ENCODE measurements around the gene SIGLEC12. TPM values are rescaled to one million over a fixed set of nuclear protein-coding genes. Genes with fewer than 3 reads are reported as not detected.

Gene SIGLEC12
- total and polyA plus RNA-seq, 7 experiments from 2014 or later: 0.09 to 0.29 (median 0.24) TPM; not detected in 3

GRCh38 chr19:51511353-51511752, 9.8 kb upstream of the SIGLEC12 start:
- no peaks in the 10 kb centered on the region for H3K36me3 ChIP-seq (ENCODE audit: control insufficient read depth in 2 of 3, insufficient read depth in 3 of 3, low read length in 3 of 3)
- H3K9me3 Mint-ChIP-seq: peaks cover 0 to 2% (median 0%) of the 10 kb centered on the region in 11 donors
- peaks cover 0 to 2% (median 0%) of the 10 kb centered on the region in 7 donors for H3K4me1 Mint-ChIP-seq
- ATAC-seq: no peak
- no peaks in the 10 kb centered on the region for H3K36me3 Mint-ChIP-seq
- no peak overlapping the region for H3K4me3 Mint-ChIP-seq
- DNase-seq: no peak
- no peak overlapping the region for H3K27ac ChIP-seq (ENCODE audit: low read depth, low read length)
- ChIA-PET CTCF (no interaction called here), POLR2A (no interaction called here)
- no peak overlapping the region for H3K4me3 ChIP-seq (ENCODE audit: low read length)
- intact Hi-C loops (cut with micrococcal nuclease): no loop called here
- H3K9me3 ChIP-seq (ENCODE audit: control insufficient read depth in 2 of 3, low read length in 3 of 3): no peaks in the 10 kb centered on the region
- H3K27me3 Mint-ChIP-seq: peaks cover 16 to 32% (median 19%) of the 10 kb centered on the region in 5 donors
- no peaks in the 10 kb centered on the region for H3K4me1 ChIP-seq (ENCODE audit: control insufficient read depth in 2 of 2, insufficient read depth in 2 of 2, low read length in 2 of 2)
- no peak overlapping the region for H3K27ac Mint-ChIP-seq
- no peaks in the 10 kb centered on the region for H3K27me3 ChIP-seq (ENCODE audit: control insufficient read depth in 2 of 2, insufficient read depth in 2 of 2, low read length in 2 of 2)

DNA sequence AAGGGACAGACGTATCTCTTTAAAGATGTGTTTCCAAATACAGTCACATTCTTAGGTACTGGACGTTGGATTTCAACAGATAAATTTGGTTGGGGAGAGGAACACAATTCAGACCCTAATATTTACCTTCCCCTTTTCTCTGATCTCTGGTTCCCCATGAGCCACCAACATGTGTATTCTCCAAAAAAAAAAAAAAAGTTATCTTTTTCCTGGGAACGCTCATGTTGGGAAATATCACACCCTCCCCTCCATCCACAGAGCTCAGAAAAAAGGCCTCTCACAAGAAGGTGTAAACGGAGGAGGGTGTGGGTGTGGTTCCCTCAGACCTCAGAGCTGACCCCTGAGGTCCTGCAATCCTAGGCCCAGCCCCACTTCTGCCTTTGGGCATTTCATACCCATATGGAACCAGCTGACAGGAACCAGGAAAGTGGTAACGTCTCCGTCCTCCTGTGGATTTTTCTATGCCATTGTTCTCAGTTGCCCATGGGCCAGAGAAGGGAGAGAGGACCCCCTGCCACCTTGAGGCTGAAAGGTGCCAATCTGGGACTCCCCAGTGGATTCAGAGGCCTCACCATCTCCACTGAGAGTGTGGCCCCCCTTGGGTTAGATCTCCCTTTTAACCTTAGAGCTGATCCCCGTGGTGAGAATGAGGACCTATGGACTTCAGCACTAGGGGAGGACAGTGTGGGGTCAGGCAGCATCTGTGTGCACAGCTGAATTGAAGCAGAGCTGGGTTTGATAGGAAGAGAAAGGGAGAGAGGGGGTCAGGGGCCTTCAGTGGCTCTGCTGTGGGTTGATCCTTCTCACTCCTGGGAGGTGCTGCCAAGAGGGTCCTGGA, 8.4 kb upstream of the SIGLEC12 start:
- Mint-ChIP-seq H3K27me3 (peaks cover 16 to 27% (median 17%) of the 10 kb centered on the region in 5 donors), H3K4me3 (no peak overlapping the region), H3K36me3 (no peaks in the 10 kb centered on the region), H3K9me3 (peaks cover 0 to 2% (median 0%) of the 10 kb centered on the region in 11 donors), H3K4me1 (peaks cover 0 to 2% (median 0%) of the 10 kb centered on the region in 7 donors), H3K27ac (no peak overlapping the region)
- Histone ChIP-seq H3K4me3 (ENCODE audit: low read length) (no peak overlapping the region), H3K36me3 (ENCODE audit: control insufficient read depth in 2 of 3, insufficient read depth in 3 of 3, low read length in 3 of 3) (no peaks in the 10 kb centered on the region), H3K9me3 (ENCODE audit: control insufficient read depth in 2 of 3, low read length in 3 of 3) (no peaks in the 10 kb centered on the region), H3K4me1 (ENCODE audit: control insufficient read depth in 2 of 2, insufficient read depth in 2 of 2, low read length in 2 of 2) (no peaks in the 10 kb centered on the region), H3K27ac (ENCODE audit: low read depth, low read length) (no peak overlapping the region), H3K27me3 (ENCODE audit: control insufficient read depth in 2 of 2, insufficient read depth in 2 of 2, low read length in 2 of 2) (no peaks in the 10 kb centered on the region)
- DNase-seq (no peak), ATAC-seq (no peak)
- ChIA-PET CTCF (interaction anchor here (0.7 kb wide), 1 partner anchor 84 kb away, joined by 3 read pairs; no protein-coding TSS in a partner anchor), POLR2A (no interaction called here)
- intact Hi-C loops (cut with micrococcal nuclease): no loop called here

GRCh38 chr19:51508059-51508733, 6.6 kb upstream of the SIGLEC12 start:
- peaks cover 0 to 10% (median 4%) of the 10 kb centered on the region in 5 donors for H3K36me3 Mint-ChIP-seq
- no peak overlapping the region for H3K27ac ChIP-seq (ENCODE audit: low read depth, low read length)
- H3K27ac Mint-ChIP-seq: no peak overlapping the region
- ChIA-PET POLR2A (no interaction called here), CTCF (interaction anchor here (0.5 kb wide), 1 partner anchor 152 kb away, joined by 3 read pairs; no protein-coding TSS in a partner anchor)
- H3K27me3 ChIP-seq (ENCODE audit: control insufficient read depth in 2 of 2, insufficient read depth in 2 of 2, low read length in 2 of 2): no peaks in the 10 kb centered on the region
- ATAC-seq (no peak), DNase-seq (no peak)
- peaks cover 0 to 7% (median 0%) of the 10 kb centered on the region in 3 experiments for H3K9me3 ChIP-seq (ENCODE audit: control insufficient read depth in 2 of 3, low read length in 3 of 3)
- peaks cover 0 to 2% (median 0%) of the 10 kb centered on the region in 7 donors for H3K4me1 Mint-ChIP-seq
- H3K36me3 ChIP-seq (ENCODE audit: control insufficient read depth in 2 of 3, insufficient read depth in 3 of 3, low read length in 3 of 3): no peaks in the 10 kb centered on the region
- peaks cover 16 to 20% (median 17%) of the 10 kb centered on the region in 5 donors for H3K27me3 Mint-ChIP-seq
- peaks cover 3 to 15% (median 8%) of the 10 kb centered on the region in 11 donors for H3K9me3 Mint-ChIP-seq
- no peak overlapping the region for H3K4me3 Mint-ChIP-seq
- no peak overlapping the region for H3K4me3 ChIP-seq (ENCODE audit: low read length)
- intact Hi-C loops (cut with micrococcal nuclease): no loop called here
- H3K4me1 ChIP-seq (ENCODE audit: control insufficient read depth in 2 of 2, insufficient read depth in 2 of 2, low read length in 2 of 2): no peaks in the 10 kb centered on the region

GRCh38 chr19:51507640-51508058, 6.0 kb upstream of the SIGLEC12 start:
- no peaks in the 10 kb centered on the region for H3K4me1 ChIP-seq (ENCODE audit: control insufficient read depth in 2 of 2, insufficient read depth in 2 of 2, low read length in 2 of 2)
- no peak overlapping the region for H3K27ac ChIP-seq (ENCODE audit: low read depth, low read length)
- no peaks in the 10 kb centered on the region for H3K36me3 ChIP-seq (ENCODE audit: control insufficient read depth in 2 of 3, insufficient read depth in 3 of 3, low read length in 3 of 3)
- peaks cover 0 to 7% (median 0%) of the 10 kb centered on the region in 3 experiments for H3K9me3 ChIP-seq (ENCODE audit: control insufficient read depth in 2 of 3, low read length in 3 of 3)
- peaks cover 0 to 6% (median 0%) of the 10 kb centered on the region in 7 donors for H3K4me1 Mint-ChIP-seq
- DNase-seq (no peak), ATAC-seq (no peak)
- no peak overlapping the region for H3K4me3 Mint-ChIP-seq
- ChIA-PET CTCF (interaction anchor here (0.8 kb wide), 1 partner anchor 8 kb away, joined by 3 read pairs; no protein-coding TSS in a partner anchor), POLR2A (no interaction called here)
- intact Hi-C loops (cut with micrococcal nuclease): no loop called here
- H3K27me3 ChIP-seq (ENCODE audit: control insufficient read depth in 2 of 2, insufficient read depth in 2 of 2, low read length in 2 of 2): no peaks in the 10 kb centered on the region
- peaks cover 4 to 16% (median 8%) of the 10 kb centered on the region in 11 donors for H3K9me3 Mint-ChIP-seq
- H3K4me3 ChIP-seq (ENCODE audit: low read length): no peak overlapping the region
- H3K27ac Mint-ChIP-seq: no peak overlapping the region
- H3K36me3 Mint-ChIP-seq: peaks cover 0 to 10% (median 4%) of the 10 kb centered on the region in 5 donors
- peaks cover 12 to 17% (median 16%) of the 10 kb centered on the region in 5 donors for H3K27me3 Mint-ChIP-seq

GRCh38 chr19:51507192-51507591, 5.6 kb upstream of the SIGLEC12 start:
- ChIA-PET CTCF (interaction anchor here (0.8 kb wide), 1 partner anchor 8 kb away, joined by 3 read pairs; no protein-coding TSS in a partner anchor), POLR2A (no interaction called here)
- Mint-ChIP-seq H3K4me1 (peaks cover 0 to 9% (median 0%) of the 10 kb centered on the region in 7 donors), H3K36me3 (peaks cover 0 to 10% (median 5%) of the 10 kb centered on the region in 5 donors), H3K9me3 (peaks cover 4 to 16% (median 8%) of the 10 kb centered on the region in 11 donors), H3K27ac (no peak overlapping the region), H3K4me3 (no peak overlapping the region), H3K27me3 (peaks cover 8 to 16% (median 14%) of the 10 kb centered on the region in 5 donors)
- ATAC-seq (no peak), DNase-seq (no peak)
- Histone ChIP-seq H3K27ac (ENCODE audit: low read depth, low read length) (no peak overlapping the region), H3K27me3 (ENCODE audit: control insufficient read depth in 2 of 2, insufficient read depth in 2 of 2, low read length in 2 of 2) (no peaks in the 10 kb centered on the region), H3K9me3 (ENCODE audit: control insufficient read depth in 2 of 3, low read length in 3 of 3) (peaks cover 0 to 7% (median 0%) of the 10 kb centered on the region in 3 experiments), H3K36me3 (ENCODE audit: control insufficient read depth in 2 of 3, insufficient read depth in 3 of 3, low read length in 3 of 3) (no peaks in the 10 kb centered on the region), H3K4me3 (ENCODE audit: low read length) (no peak overlapping the region), H3K4me1 (ENCODE audit: control insufficient read depth in 2 of 2, insufficient read depth in 2 of 2, low read length in 2 of 2) (no peaks in the 10 kb centered on the region)
- intact Hi-C loops (cut with micrococcal nuclease): no loop called here

DNA sequence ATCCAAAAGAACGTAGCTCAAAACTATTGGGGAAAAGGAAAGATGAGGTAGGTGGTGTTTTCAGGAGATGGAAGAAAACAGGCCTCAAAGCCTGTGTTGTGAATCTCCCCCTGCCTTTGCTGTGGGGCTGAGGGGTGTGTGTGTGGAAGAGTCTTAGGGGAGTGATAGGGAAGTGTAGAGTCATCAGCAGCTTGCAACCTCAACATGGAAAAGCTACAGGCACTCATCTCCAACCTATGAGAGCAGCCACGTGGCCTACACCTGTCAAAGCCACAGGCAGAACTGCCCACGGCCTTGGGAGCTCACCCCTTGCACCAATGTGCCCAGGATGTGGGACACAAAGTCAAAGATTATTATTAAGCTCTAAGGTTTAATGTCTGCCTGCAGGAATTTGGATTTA, 4.3 kb upstream of the SIGLEC12 start:
- peaks cover 0 to 7% of the 10 kb centered on the region in 2 donors for H3K4me1 ChIP-seq (ENCODE audit: control insufficient read depth in 2 of 2, insufficient read depth in 2 of 2, low read length in 2 of 2)

More for the DNA sequence above, 4.3 kb upstream of the SIGLEC12 start:
- Histone ChIP-seq H3K27me3 (ENCODE audit: control insufficient read depth in 2 of 2, insufficient read depth in 2 of 2, low read length in 2 of 2) (no peaks in the 10 kb centered on the region), H3K27ac (ENCODE audit: low read depth, low read length) (no peak overlapping the region), H3K4me3 (ENCODE audit: low read length) (no peak overlapping the region), H3K9me3 (ENCODE audit: control insufficient read depth in 2 of 3, low read length in 3 of 3) (peaks cover 0 to 7% (median 0%) of the 10 kb centered on the region in 3 experiments), H3K36me3 (ENCODE audit: control insufficient read depth in 2 of 3, insufficient read depth in 3 of 3, low read length in 3 of 3) (no peaks in the 10 kb centered on the region)
- intact Hi-C loops (cut with micrococcal nuclease): no loop called here
- ATAC-seq (no peak), DNase-seq (no peak)
- peaks cover 0 to 10% (median 6%) of the 10 kb centered on the region in 5 donors for H3K36me3 Mint-ChIP-seq
- peaks cover 0 to 21% (median 6%) of the 10 kb centered on the region in 7 donors for H3K4me1 Mint-ChIP-seq
- H3K27ac Mint-ChIP-seq: no peak overlapping the region
- H3K27me3 Mint-ChIP-seq: peaks cover 3 to 14% (median 4%) of the 10 kb centered on the region in 5 donors
- H3K4me3 Mint-ChIP-seq: no peak overlapping the region
- POLR2A ChIA-PET: no interaction called here
- H3K9me3 Mint-ChIP-seq: peaks cover 4 to 16% (median 8%) of the 10 kb centered on the region in 11 donors
- CTCF ChIA-PET: no interaction called here
